HEK293T (cell line): ENCODE data around the gene SLC31A1.

Source experiments
- BHLHE40 ChIP-seq: fragments of 450-650 bp; IDR thresholded peaks from 2 replicates; pipeline ENCODE4 v1.6.1; 2016; ENCODE audit warnings: mild to moderate bottlenecking, moderate library complexity, borderline replicate concordance
- FOXM1 ChIP-seq: fragments of 450-650 bp; IDR thresholded peaks from 2 replicates; pipeline ENCODE4 v1.6.1; 2017; ENCODE audit warnings: mild to moderate bottlenecking, borderline replicate concordance
- HDGF ChIP-seq: fragments of 450-650 bp; IDR thresholded peaks from 2 replicates; pipeline ENCODE4 v1.6.1; 2017; ENCODE audit warnings: antibody characterized with exemption, borderline replicate concordance
- L3MBTL2 ChIP-seq: fragments of 450-650 bp; conservative IDR thresholded peaks from 2 replicates; pipeline ENCODE4 v1.6.1; 2016; ENCODE audit warnings: mild to moderate bottlenecking
- SUZ12 ChIP-seq: fragments of 450-650 bp; IDR thresholded peaks from 2 replicates; pipeline ENCODE4 v1.6.1; 2016; ENCODE audit warnings: mild to moderate bottlenecking

GRCh38 chr9:113181165-113181564, 40.2 kb upstream of the SLC31A1 start:
- no peak for TF ChIP-seq BHLHE40
- TF ChIP-seq FOXM1, result no peak
- no peak for TF ChIP-seq SUZ12
- TF ChIP-seq L3MBTL2, result no peak
- no peak for TF ChIP-seq HDGF
